ENCODE measurements around the gene UBE3C.

The UBE3C gene

DNA sequence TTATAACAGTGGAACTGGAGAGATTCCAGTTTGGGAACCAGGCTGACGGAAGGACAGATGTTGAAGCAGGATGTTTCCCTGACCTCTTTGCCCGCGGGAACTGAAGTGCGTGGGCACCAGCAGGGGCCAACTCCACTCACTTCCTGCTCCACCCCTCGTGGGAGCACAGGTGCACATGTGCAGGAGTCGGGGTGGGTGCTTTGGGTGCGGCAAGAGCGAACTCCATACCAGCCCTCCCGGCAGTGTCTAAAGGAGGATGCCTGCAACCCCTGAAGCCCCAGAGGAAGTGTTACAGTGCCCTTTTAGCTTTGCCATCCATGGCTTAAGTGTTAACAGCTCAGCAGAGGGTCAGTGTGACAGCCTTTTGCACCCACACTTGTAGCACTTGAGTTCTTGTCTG lies 27.4 kb upstream of the UBE3C start:
- TF ChIP-seq, protein P1, sequence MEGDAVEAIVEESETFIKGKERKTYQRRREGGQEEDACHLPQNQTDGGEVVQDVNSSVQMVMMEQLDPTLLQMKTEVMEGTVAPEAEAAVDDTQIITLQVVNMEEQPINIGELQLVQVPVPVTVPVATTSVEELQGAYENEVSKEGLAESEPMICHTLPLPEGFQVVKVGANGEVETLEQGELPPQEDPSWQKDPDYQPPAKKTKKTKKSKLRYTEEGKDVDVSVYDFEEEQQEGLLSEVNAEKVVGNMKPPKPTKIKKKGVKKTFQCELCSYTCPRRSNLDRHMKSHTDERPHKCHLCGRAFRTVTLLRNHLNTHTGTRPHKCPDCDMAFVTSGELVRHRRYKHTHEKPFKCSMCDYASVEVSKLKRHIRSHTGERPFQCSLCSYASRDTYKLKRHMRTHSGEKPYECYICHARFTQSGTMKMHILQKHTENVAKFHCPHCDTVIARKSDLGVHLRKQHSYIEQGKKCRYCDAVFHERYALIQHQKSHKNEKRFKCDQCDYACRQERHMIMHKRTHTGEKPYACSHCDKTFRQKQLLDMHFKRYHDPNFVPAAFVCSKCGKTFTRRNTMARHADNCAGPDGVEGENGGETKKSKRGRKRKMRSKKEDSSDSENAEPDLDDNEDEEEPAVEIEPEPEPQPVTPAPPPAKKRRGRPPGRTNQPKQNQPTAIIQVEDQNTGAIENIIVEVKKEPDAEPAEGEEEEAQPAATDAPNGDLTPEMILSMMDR (IDR thresholded peaks at IDR 0.05; ENCODE audit: borderline replicate concordance, control extremely low read depth, extremely low read depth, insufficient read depth, missing control alignments): no peak
- in situ Hi-C loops (cut with MboI; ENCODE audit: low sequenced_read_pairs, unreplicated experiment): no loop called here
- no peak for DNase-seq (ENCODE audit: low spot score)

DNA sequence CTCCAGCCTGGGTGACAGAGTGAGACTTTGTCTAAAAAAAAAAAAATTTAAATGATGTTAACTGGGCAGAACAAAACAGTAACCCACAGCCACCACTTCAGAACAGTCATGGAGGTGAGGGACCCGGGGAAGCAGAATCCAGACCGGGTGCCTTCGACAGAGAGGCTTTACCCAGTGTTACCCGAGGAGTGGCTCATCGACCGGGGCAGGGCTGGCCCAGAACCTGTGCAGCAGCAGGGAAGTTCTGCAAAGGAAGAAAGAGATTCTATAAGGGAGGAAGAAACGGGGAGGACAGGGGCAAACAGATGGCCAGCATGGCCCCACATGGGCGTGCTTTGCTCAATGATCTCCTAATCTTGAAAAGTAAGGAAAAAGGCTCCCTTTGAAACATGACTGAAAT lies 26.0 kb upstream of the UBE3C start:
- no peak for DNase-seq (ENCODE audit: low spot score)
- in situ Hi-C loops (cut with MboI; ENCODE audit: low sequenced_read_pairs, unreplicated experiment): no loop called here
- TF ChIP-seq, protein P1 (IDR thresholded peaks at IDR 0.05; ENCODE audit: borderline replicate concordance, control extremely low read depth, extremely low read depth, insufficient read depth, missing control alignments): no peak

DNA sequence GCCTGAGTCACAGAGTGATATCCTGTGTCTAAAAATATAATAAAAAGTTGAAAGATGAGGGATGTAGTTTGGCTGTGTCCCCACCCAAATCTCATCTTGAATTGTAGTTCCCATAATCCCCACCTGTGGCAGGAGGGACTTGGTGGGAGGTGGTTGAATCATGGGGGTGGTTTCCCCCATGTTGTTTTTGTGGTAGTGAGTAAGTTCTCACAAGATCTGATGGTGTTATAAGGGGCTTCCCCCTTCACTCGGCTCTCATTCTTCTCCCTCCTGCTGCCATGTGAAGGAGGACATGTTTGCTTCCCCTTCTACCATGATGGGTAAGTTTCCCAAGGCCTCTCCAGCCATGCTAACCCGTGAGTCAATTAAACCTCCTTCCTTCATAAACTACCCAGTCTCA lies 25.1 kb upstream of the UBE3C start:
- TF ChIP-seq, protein P1 (IDR thresholded peaks at IDR 0.05; ENCODE audit: borderline replicate concordance, control extremely low read depth, extremely low read depth, insufficient read depth, missing control alignments): no peak
- no peak for DNase-seq (ENCODE audit: low spot score)

DNA sequence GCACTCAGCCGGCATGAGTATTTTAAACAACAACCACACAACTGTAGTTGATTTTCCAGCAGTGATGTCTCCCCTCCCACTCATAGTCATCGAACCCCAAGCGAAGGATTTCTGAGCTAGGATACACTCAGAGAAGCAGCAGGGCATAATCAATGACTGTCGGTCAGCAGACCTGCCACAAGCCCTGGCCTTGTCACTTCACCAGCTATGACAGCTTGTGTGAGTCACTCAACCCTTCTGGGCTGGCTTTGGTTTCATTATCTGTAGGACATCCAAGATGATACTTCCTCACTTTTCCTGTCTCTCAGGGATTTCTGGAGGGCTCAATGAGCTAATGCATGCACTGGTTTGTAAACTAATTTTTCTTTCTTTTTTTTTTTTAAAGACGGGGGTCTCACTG lies 22.0 kb upstream of the UBE3C start:
- in situ Hi-C loops (cut with MboI; ENCODE audit: low sequenced_read_pairs, unreplicated experiment): no loop called here
- DNase-seq (ENCODE audit: low spot score): no peak
- TF ChIP-seq, protein P1 (IDR thresholded peaks at IDR 0.05; ENCODE audit: borderline replicate concordance, control extremely low read depth, extremely low read depth, insufficient read depth, missing control alignments): no peak

More for the DNA sequence above, 25.1 kb upstream of the UBE3C start:
- in situ Hi-C loops (cut with MboI; ENCODE audit: low sequenced_read_pairs, unreplicated experiment): no loop called here

DNA sequence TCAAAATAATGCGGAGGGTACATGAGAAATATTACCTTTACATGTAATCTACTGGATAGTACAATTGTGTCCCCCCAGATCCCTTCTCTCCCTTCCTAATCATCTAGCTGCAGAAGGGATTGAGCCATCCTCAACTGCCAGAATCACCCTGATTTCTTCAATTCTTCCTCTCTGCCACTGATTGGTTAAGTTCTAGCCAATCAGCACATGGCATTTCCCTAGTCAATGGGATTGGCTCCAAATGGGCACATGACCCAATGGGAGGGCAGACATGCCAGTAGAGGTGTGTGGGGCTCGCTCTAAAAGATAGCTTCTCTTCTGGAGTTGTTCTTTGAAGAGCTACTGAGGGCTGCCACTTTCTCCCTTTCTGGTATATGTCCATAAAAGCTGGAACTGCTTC lies 20.9 kb upstream of the UBE3C start:
- TF ChIP-seq, protein P1 (IDR thresholded peaks at IDR 0.05; ENCODE audit: borderline replicate concordance, control extremely low read depth, extremely low read depth, insufficient read depth, missing control alignments): no peak
- no peak for DNase-seq (ENCODE audit: low spot score)
- in situ Hi-C loops (cut with MboI; ENCODE audit: low sequenced_read_pairs, unreplicated experiment): no loop called here

DNA sequence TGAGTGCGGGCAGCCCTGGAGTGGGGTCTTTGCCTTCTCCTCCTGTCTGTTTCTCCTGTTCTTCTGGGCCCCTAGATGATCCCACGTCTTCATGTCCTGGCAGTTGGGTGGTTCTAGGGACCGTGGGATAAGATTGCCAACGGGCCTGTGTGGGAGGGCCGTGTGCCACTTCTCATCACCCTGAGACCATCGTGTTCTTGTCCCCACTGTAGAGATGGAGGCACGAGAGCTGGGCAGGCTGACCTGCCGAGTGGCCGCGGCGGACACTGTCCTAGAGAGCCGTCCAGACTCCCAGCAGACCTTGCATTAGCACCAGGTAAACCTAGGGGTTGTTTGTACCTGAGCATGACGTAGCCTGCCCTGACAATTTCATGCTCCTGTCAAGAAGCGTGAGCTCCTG lies 18.5 kb upstream of the UBE3C start:
- in situ Hi-C loops (cut with MboI; ENCODE audit: low sequenced_read_pairs, unreplicated experiment): no loop called here
- no peak for DNase-seq (ENCODE audit: low spot score)
- TF ChIP-seq, protein P1 (IDR thresholded peaks at IDR 0.05; ENCODE audit: borderline replicate concordance, control extremely low read depth, extremely low read depth, insufficient read depth, missing control alignments): no peak

DNA sequence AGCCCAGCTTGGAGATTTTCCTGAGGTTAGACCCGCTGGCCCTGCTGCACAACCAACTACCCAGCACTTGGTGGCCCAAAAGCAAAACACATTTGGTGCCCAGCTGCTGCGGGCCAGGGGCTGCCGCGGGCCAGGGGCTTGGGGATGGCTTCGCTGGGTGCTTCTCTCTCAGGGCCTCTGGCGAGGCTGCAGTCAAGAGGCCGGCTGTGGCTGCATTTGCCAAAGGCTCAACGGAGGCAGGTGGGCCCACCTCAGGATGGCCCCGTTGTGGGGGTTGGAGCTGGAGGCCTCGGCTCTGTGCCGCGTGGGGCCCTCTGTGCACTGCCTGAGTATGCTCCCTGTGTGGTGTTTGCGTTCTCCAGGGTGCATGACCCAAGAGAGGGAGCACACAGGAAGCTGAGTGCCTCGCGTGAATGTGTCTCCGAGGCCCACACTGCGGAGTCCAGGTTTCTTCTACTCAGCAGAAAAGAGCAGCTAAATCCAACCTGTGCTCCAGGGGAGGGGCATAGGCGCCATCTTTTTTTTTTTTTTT lies 17.5 kb upstream of the UBE3C start:
- in situ Hi-C loops (cut with MboI; ENCODE audit: low sequenced_read_pairs, unreplicated experiment): no loop called here
- no peak for DNase-seq (ENCODE audit: low spot score)
- TF ChIP-seq, protein P1 (IDR thresholded peaks at IDR 0.05; ENCODE audit: borderline replicate concordance, control extremely low read depth, extremely low read depth, insufficient read depth, missing control alignments): no peak
